ENCODE measurements around the gene PRDM11.

Gene PRDM11

DNA sequence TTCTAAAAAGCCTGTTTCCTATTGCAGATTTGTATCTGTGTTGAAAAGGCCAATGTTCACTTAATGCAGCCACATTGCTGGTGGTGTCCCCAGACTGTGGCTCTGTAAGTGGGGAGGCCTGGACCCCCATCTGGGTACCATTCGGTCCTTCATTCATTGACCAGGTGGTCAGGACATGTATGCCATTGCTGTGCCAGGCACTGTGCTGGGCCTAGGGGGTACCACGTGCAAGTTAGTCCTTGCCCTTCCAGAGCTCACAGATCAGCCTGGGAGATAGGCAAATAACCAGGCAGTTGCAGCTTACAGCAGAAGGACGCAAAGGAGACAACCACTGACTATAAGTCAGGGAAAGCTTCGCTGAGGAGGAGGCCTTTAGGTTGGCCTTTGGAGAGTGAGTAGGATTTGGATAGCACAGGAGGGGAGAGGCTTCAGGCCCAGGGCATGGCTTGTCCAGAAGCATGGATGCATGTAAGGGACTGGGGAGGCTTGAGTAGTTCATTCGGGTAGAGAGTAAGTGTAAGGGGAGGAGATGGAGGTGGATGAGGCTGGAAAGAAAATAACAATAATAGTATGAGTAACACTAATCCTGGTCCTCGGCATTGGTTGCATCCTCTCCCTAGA is 5.0 kb downstream of the PRDM11 start:
- TF ChIP-seq EZH2 (IDR thresholded peaks at IDR 0.05) (no peak), POLR2AphosphoS5 (IDR thresholded peaks at IDR 0.05; ENCODE audit: borderline replicate concordance, low read depth, low read length) (no peak)
- Histone ChIP-seq H3K4me3 (no peak overlapping the region), H3K27ac (no peak overlapping the region), H3K36me3 (ENCODE audit: insufficient read depth, low read length) (no peaks in the 10 kb centered on the region), H3K9me3 (ENCODE audit: low read depth, low read length) (no peaks in the 10 kb centered on the region), H3K9ac (ENCODE audit: insufficient read length) (no peak overlapping the region)
- DNase-seq (ENCODE audit: low read depth, low spot score) = no peak

DNA sequence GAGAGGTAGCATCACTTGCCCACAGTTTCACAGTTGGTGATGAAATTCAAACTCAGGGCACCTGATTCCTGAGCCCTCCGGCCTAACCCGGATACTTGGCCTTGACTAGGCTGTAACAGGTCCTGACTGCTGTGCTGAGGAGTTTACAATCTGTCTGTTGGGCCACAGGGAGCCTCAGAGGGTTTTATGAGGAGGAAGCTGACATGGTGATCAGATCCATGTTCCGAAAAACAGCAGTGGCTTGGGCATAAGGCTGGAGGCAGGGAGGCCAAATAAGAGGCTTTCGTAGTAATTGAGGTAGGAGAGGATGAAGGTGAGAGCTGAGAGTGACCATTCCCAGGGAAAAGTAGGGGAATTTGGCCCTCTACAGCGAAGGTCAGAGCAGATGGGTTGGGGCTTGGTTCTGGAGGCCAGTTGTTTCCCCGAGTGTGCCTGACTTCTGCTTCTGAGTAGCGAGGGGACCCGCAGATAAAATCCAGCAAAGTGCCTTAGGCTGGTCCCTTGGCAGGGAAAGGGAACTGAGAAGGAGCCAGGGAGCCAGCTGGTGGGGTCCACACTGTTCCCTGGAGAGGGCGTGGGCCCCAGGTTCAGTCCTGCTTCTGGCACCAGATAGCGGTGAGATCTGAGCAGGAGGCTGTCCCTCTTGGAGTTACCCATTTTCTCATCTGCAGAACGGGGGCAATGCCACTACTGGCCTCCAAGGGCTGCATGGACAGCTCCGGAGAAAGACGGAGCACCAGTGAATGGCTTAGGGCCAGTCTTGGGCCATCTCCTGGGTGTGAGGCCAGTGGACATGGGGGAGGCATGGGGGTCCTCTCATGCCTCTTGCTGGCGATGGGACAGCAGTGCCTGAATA is 6.5 kb downstream of the PRDM11 start:
- DNase-seq (ENCODE audit: low read depth, low spot score) = no peak
- Histone ChIP-seq H3K36me3 (ENCODE audit: insufficient read depth, low read length) (no peaks in the 10 kb centered on the region), H3K9me3 (ENCODE audit: low read depth, low read length) (no peaks in the 10 kb centered on the region), H3K9ac (ENCODE audit: insufficient read length) (no peak overlapping the region), H3K27ac (no peak overlapping the region), H3K4me3 (no peak overlapping the region)
- TF ChIP-seq EZH2 (IDR thresholded peaks at IDR 0.05) (no peak), POLR2AphosphoS5 (IDR thresholded peaks at IDR 0.05; ENCODE audit: borderline replicate concordance, low read depth, low read length) (no peak), FOXP2 (optimal IDR thresholded peaks at IDR 0.05; ENCODE audit: control extremely low read depth, extremely low read length, insufficient read depth) (no peak)

DNA sequence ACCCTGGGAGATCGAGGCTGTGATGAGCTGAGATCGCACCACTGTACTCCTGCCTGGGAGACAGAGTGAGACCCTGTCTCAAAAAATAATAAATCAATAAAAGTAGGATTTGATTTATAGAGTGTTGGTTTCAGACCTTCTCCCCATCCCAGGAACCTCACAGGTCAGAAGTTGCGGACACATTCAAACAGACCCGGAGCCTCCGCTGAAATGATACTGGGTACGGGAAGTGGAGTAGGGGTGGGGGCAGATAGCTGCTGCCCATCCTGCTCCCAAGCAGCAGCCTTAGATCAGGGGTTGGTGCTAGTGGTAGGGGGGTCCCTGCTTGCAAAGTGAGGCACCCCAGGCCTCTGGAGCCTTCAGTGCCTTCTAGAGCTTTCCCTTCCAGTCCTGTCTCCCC is 7.8 kb downstream of the PRDM11 start:
- TF ChIP-seq POLR2AphosphoS5 (IDR thresholded peaks at IDR 0.05; ENCODE audit: borderline replicate concordance, low read depth, low read length) = no peak
- no peak for TF ChIP-seq FOXP2 (optimal IDR thresholded peaks at IDR 0.05; ENCODE audit: control extremely low read depth, extremely low read length, insufficient read depth)
- TF ChIP-seq EZH2 (IDR thresholded peaks at IDR 0.05) = no peak
- H3K36me3 ChIP-seq (ENCODE audit: insufficient read depth, low read length) = no peaks in the 10 kb centered on the region
- no peak overlapping the region for H3K27ac ChIP-seq
- DNase-seq (ENCODE audit: low read depth, low spot score) = no peak
- no peak overlapping the region for H3K9ac ChIP-seq (ENCODE audit: insufficient read length)
- H3K9me3 ChIP-seq (ENCODE audit: low read depth, low read length) = no peaks in the 10 kb centered on the region
- H3K4me3 ChIP-seq = no peak overlapping the region

DNA sequence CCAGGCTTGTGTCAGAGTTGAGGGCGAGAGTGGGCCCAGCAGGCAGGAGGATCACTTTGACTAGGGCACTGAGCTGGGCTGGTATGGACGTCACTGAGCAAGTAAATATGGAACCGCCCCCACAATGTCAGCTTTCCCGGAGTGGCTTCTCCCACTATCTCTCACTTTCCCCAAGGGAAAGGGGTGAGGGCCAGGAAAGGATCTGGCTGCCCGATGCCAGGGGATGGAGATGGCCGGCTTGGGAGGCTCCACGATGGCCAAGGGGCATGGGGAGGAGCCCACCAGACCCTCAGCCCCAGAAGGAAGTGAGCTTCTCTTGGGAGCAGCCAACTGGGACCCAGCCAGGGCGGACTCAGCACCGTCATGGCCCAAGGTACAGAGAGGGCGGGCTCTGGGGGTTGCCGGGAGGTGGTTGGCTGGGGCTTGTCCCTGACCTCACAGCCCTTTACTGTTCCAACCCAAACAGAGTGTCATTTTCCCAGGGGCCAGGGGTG is 8.7 kb downstream of the PRDM11 start:
- TF ChIP-seq EZH2 (IDR thresholded peaks at IDR 0.05) (no peak), POLR2AphosphoS5 (IDR thresholded peaks at IDR 0.05; ENCODE audit: borderline replicate concordance, low read depth, low read length) (no peak), FOXP2 (optimal IDR thresholded peaks at IDR 0.05; ENCODE audit: control extremely low read depth, extremely low read length, insufficient read depth) (no peak)

DNA sequence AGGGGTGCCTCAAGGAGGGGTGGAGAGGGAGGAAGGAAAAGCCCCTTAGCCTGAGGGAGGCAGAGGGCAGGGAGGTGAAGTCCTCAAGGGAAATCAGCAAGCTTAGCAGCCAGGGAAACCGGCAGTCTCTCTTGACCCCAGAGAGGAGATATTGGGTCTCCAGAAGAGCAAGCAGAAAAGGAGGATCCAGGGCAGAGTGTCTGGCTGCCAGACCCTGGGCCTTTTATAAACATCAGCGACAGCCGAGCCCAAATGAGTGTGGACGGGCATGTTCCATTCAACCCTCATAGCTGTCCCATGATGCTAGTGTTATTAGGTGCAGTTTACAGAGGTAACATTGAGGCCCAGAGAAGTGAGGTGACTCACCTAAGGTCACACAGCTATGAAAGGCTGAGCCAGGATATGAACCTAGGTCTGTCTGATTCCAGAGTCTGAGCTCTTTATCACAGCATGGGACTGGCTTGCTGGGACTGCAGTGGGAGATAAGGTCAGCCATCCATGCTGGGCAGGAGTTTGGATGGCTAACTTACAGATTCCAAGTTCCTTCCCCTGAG is 9.3 kb downstream of the PRDM11 start:
- Histone ChIP-seq H3K9ac (ENCODE audit: insufficient read length) (no peak overlapping the region), H3K4me3 (no peak overlapping the region), H3K36me3 (ENCODE audit: insufficient read depth, low read length) (no peaks in the 10 kb centered on the region), H3K27ac (no peak overlapping the region), H3K9me3 (ENCODE audit: low read depth, low read length) (no peaks in the 10 kb centered on the region)
- no peak for TF ChIP-seq FOXP2 (optimal IDR thresholded peaks at IDR 0.05; ENCODE audit: control extremely low read depth, extremely low read length, insufficient read depth)
- no peak for TF ChIP-seq POLR2AphosphoS5 (IDR thresholded peaks at IDR 0.05; ENCODE audit: borderline replicate concordance, low read depth, low read length)
- TF ChIP-seq EZH2 (IDR thresholded peaks at IDR 0.05) = no peak
- no peak for DNase-seq (ENCODE audit: low read depth, low spot score)

More for the DNA sequence above, 8.7 kb downstream of the PRDM11 start:
- Histone ChIP-seq H3K9ac (ENCODE audit: insufficient read length) (no peak overlapping the region), H3K4me3 (no peak overlapping the region), H3K27ac (no peak overlapping the region), H3K9me3 (ENCODE audit: low read depth, low read length) (no peaks in the 10 kb centered on the region), H3K36me3 (ENCODE audit: insufficient read depth, low read length) (no peaks in the 10 kb centered on the region)
- DNase-seq (ENCODE audit: low read depth, low spot score) = no peak

DNA sequence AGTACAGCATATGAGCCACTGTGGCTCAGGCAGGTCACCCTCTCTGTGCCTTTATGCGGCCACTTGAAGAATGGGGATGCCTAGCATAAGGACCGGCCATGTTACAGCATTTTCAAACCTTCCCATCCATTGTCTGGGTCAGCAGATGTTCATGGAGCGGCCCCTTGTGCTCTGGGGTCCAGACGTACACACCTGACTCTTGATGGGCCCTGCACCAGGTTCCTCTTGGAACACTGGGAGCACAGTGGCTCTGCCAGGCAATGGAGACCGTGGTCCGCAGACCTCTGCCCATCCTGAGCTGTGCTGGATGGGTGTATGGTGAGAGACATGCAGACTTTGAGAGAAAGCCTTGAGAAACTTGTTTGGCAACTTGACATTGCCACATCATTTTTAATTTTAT is 9.8 kb downstream of the PRDM11 start:
- Histone ChIP-seq H3K36me3 (ENCODE audit: insufficient read depth, low read length) (no peaks in the 10 kb centered on the region), H3K27ac (no peak overlapping the region), H3K4me3 (no peak overlapping the region), H3K9me3 (ENCODE audit: low read depth, low read length) (no peaks in the 10 kb centered on the region), H3K9ac (ENCODE audit: insufficient read length) (no peak overlapping the region)
- TF ChIP-seq POLR2AphosphoS5 (IDR thresholded peaks at IDR 0.05; ENCODE audit: borderline replicate concordance, low read depth, low read length) (no peak), EZH2 (IDR thresholded peaks at IDR 0.05) (no peak), FOXP2 (optimal IDR thresholded peaks at IDR 0.05; ENCODE audit: control extremely low read depth, extremely low read length, insufficient read depth) (no peak)
- DNase-seq (ENCODE audit: low read depth, low spot score) = no peak

DNA sequence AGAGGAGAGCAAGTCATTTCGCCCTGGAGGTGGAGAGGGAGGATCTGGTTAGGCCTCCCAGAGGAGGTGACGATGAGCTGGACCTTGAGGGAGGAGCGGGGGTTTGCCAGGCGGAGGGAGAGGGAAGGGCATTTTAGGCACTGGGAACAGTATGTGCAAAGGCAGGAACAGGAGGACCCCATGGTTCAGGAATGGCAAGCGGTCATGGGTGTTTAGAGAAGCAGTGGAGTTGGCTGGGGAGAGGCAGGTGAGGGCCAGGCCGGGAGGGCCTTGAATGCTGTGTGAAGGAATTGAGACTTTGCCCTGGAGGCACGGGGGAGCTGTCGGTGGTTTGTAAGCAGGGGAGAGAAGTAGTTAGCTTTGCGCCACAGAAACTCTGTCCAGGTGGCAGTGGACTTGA is 10.3 kb downstream of the PRDM11 start:
- Histone ChIP-seq H3K4me3 (no peak overlapping the region), H3K36me3 (ENCODE audit: insufficient read depth, low read length) (no peaks in the 10 kb centered on the region), H3K9me3 (ENCODE audit: low read depth, low read length) (no peaks in the 10 kb centered on the region), H3K9ac (ENCODE audit: insufficient read length) (no peak overlapping the region), H3K27ac (no peak overlapping the region)
- TF ChIP-seq EZH2 (IDR thresholded peaks at IDR 0.05) (no peak), POLR2AphosphoS5 (IDR thresholded peaks at IDR 0.05; ENCODE audit: borderline replicate concordance, low read depth, low read length) (no peak), FOXP2 (optimal IDR thresholded peaks at IDR 0.05; ENCODE audit: control extremely low read depth, extremely low read length, insufficient read depth) (no peak)
- DNase-seq (ENCODE audit: low read depth, low spot score) = no peak

Data from SK-N-MC (cell line).